GM12891 (cell line): Measurements from ENCODE around the gene CRISPLD2.
"Not testable (repeated sequence)": the region's sequence is repeated elsewhere in the genome, so short reads cannot be mapped to it uniquely, and the experiment has no call there.

Source experiments
- DNase-seq: peaks from one replicate; pipeline ENCODE4 v3.0.0; 2011; ENCODE audit warnings: low spot score; ENCODE audit not compliant: insufficient read length
- FAIRE-seq: peaks from 2 replicates; lab custom pipeline; 2011; peaks lifted over from hg19 to GRCh38; lab: Jason Lieb, UNC
- PAX5 ChIP-seq: IDR thresholded peaks from 2 replicates; pipeline ENCODE4 v1.6.1; 2011; ENCODE audit warnings: low read length, moderate library complexity, mild to moderate bottlenecking; ENCODE audit not compliant: insufficient read depth, severe bottlenecking
- POLR2A ChIP-seq: IDR thresholded peaks from 2 replicates; pipeline ENCODE4 v1.6.1; 2011; ENCODE audit warnings: low read depth, low read length, control low read depth
- POLR2AphosphoS5 ChIP-seq: IDR thresholded peaks from 2 replicates; pipeline ENCODE4 v1.6.1; 2011; ENCODE audit warnings: low read depth, low read length, control low read depth
- POU2F2 ChIP-seq: IDR thresholded peaks from 2 replicates; pipeline ENCODE4 v1.6.1; 2011; ENCODE audit warnings: low read depth, mild to moderate bottlenecking, control low read depth, low read length, moderate library complexity
- SPI1 ChIP-seq: IDR thresholded peaks from 2 replicates; pipeline ENCODE4 v1.6.1; 2011; ENCODE audit warnings: low read depth, low read length, control low read depth
- TAF1 ChIP-seq: IDR thresholded peaks from 2 replicates; pipeline ENCODE4 v1.6.1; 2011; ENCODE audit warnings: low read depth, low read length, control low read depth

CRISPLD2 gene

DNA sequence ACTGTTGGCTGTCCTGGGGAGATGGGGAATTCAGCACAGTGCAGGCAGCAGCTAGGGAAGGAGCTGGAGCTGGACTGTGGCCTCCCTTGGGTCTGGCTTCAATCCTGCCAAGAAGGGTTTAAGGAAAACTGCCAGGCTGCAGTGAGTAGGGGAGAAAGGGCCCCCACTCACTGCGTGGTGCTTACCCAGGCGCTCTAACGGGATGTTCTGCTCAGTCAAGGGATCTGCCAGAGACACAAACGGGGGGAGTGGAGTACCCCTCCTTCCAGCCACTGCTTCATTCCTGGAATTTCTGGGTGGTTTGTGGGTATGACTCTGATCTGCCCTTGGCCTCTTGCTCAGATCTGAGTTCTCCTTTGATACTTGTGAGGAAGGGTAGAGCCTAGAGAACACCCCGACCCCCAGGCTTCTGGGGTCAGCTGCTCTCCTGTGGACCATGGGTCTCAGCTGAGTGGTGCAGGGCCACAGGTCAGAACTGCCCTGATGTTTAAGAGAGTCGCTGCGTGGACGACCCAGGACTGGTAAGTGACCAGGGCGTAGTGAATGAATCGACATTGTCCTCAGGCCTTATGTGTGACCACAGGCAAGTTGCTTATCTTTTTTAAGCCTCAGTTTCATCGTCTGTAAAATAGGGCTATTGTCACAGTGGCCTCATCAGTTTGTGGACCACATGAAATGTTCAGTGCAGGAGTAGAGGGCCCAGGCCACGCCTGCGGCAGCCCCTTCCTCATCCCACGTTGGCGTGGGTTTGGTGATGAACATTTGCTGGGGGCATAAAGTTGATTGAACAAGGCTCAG lies 9.6 kb downstream of the CRISPLD2 start:
- TF ChIP-seq POLR2AphosphoS5: no peak
- TF ChIP-seq SPI1: no peak
- no peak for TF ChIP-seq POU2F2
- no peak for TF ChIP-seq POLR2A
- no peak for TF ChIP-seq TAF1
- TF ChIP-seq PAX5: no peak
- DNase-seq: no peak
- no peak for FAIRE-seq

DNA sequence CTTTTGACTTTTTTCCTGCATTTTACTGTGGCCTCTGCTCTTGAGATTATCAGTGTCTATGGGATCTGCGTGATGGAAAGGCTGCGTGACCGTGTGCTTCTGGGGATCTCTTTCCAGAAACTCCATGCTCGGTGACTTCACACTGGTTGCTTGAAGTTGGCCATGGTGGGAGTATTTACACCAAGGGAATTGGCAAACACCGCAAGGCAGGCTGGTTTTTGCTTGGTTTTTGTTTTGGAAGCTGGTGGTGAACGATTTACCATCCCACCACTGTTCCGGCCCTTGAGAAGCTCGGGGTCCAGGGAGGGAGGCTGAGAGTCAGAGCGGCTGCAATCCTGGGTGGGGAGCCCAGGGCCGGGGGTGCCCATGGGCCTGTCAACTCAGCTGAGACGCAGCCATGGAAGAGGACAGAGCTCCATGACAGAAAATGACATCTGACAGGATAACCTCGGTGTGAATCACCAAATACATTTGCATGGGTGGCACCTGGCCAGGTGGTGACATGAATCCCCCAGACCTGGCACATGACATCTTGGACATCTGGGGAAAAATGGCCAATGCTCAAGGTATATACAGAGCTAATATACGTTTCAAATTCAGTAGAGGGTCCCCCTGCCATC lies 11.1 kb downstream of the CRISPLD2 start:
- TF ChIP-seq TAF1 (no peak), POLR2A (no peak), POU2F2 (no peak), PAX5 (no peak), POLR2AphosphoS5 (no peak), SPI1 (no peak)
- FAIRE-seq (no peak), DNase-seq (no peak)

DNA sequence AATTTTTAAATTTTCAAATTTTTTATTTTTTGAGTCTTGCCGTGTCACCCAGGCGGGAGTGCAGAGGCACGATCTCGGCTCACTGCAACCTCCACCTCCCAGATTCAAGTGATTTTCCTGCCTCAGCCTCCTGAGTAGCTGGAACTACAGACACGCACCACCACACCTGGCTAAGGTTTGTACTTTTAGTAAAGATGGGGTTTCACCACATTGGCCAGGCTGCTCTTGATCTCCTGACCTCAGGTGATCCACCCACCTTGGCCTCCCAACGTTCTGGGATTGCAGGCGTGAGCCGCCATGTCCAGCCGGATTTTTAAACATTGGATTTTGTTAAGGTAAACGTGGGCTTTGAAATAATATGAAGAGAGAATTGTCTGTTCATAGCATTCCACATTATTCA lies 11.9 kb downstream of the CRISPLD2 start:
- DNase-seq, FAIRE-seq: not testable (repeated sequence)

DNA sequence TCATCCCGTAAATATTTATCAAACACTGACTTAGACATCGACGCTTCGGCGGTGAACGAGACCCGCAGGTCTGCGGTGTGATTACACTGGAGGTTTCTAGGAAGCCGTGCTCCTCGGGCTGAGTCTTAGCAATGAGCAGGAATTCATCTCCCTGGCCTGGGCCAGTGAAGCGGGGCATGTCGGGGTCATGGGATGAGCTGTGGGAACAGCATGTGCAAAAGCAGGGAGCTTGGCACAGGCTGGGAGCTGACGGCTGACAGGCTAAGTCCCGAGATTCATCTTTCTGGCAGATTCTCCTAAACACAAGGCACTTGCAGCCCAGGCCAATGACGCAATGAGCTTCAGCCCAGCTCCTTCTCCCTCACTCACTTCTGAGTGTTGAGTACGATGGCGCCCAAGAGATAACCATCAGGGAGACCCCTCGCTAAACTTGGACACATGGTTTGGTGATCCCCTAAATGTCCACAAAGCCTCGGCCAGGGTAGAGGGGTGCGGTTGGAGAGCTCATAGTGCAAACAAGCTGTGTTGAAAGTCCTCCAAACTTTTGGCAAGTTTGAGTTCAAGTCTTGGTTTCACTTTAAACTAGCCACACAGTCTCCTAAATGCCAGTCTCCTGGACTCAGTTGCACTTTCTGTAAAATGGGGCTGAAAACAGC lies 12.8 kb downstream of the CRISPLD2 start:
- no peak for TF ChIP-seq PAX5
- TF ChIP-seq SPI1: no peak
- TF ChIP-seq POU2F2: no peak
- TF ChIP-seq TAF1: no peak
- no peak for TF ChIP-seq POLR2A
- no peak for TF ChIP-seq POLR2AphosphoS5
- DNase-seq (no peak), FAIRE-seq (no peak)

DNA sequence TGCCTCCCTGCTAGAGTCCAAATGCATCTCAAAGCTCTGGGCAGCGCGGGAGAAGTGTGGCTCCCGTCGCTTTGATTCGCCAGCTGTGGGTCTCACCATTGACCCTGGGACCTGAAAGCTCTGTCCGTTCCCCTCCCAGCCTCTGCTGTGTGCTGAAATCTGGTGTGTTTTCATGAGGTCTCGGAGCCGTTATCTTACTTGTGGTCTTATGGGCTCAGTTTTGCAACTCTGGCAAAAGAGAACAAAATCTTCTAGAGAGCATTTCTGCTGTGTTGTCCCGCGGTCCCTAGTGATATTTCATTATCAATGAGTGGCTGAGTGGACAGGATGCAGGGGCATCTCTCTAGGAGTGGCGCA lies 13.3 kb downstream of the CRISPLD2 start:
- FAIRE-seq (no peak), DNase-seq (no peak)
- TF ChIP-seq POLR2A (no peak), SPI1 (no peak), POU2F2 (no peak), TAF1 (no peak), POLR2AphosphoS5 (no peak), PAX5 (no peak)

DNA sequence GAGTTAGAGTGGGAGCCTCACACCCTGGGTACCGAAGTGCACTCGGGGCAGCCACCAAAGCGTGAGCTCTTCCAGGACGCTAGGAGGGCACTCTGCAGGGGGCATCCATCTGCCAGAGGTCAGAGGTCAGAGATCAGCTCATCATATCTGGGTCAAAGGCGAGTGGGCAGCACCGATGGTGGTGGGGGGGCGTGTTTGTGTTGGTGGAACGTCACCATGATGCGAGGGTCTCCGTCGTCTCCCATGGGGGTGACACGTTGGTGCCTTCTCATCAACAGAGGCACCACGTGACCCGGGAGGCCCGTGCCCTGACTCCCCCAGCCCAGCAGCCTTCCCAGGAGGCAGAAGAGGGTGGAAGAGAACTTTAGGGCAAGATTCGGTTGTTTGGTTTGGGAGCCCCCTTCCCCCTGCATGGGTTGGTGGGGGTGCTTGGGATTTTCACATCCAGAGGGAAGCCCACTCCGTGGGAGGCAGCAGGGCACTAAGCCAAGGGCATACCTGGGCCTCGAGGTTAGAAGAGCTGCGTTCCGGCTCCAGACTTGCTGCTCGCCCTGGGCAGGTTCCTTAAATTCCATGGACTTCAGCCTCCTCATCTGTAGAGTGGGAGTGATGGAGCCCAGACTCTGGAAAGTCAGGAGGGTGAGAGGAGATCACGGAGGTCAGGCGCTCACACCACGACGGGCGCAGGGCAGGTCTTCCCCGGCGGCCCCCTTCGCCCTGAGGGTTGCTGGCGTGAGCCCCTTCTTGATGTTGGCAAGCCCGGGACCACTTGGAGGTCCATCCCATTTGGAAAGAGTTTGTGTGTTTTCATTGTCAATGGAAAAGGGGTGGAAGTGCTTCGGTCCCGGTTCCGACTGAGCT lies 14.0 kb downstream of the CRISPLD2 start:
- TF ChIP-seq POU2F2 (no peak), TAF1 (no peak), PAX5 (no peak), POLR2A (no peak)
- no peak for DNase-seq
- FAIRE-seq: no peak

DNA sequence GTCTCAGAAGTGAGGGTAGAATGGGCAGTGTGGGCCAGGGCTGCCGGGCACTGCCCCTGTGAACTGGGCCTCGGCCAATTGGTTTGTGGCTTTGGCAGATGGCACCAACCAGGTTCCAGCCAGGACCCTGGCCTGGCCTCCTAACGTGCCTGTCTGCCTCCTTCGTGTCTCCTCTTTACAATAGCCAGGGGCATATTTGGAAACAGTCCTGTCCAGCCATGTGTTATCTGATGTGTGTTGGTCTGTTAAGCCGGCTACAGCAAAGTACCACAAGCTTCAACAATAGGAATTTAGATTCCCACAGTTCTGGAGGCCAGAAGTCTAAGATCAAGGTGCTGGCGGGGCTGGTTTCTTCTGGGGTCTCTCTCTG lies 14.6 kb downstream of the CRISPLD2 start:
- no peak for DNase-seq
- FAIRE-seq: no peak
- no peak for TF ChIP-seq POLR2AphosphoS5
- no peak for TF ChIP-seq SPI1
- TF ChIP-seq POLR2A: no peak
- no peak for TF ChIP-seq PAX5
- TF ChIP-seq TAF1: no peak
- no peak for TF ChIP-seq POU2F2

DNA sequence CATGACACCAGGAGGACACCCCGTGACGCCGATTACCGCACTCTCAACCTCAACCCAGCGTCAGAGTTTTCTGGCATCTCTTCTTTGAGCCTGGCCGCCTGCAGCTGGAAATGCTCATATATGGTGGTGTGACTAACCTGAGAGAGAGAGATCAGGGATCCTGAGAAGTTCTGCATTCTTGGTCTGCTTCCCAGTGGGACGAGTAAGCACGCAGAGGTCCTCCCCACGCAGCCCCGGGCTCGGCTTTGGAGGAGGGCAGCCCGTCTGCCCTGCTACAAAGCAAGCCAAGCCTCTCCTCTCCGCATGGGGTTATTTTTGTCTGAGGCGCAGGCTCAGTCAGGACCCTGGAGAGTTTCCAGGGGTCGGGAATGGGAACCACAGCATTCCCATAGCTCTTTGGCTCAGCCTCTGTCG lies 16.5 kb downstream of the CRISPLD2 start:
- no peak for TF ChIP-seq POLR2AphosphoS5
- no peak for TF ChIP-seq TAF1
- TF ChIP-seq PAX5: no peak
- no peak for TF ChIP-seq POU2F2
- no peak for TF ChIP-seq SPI1
- TF ChIP-seq POLR2A: no peak
- DNase-seq (no peak), FAIRE-seq (no peak)

DNA sequence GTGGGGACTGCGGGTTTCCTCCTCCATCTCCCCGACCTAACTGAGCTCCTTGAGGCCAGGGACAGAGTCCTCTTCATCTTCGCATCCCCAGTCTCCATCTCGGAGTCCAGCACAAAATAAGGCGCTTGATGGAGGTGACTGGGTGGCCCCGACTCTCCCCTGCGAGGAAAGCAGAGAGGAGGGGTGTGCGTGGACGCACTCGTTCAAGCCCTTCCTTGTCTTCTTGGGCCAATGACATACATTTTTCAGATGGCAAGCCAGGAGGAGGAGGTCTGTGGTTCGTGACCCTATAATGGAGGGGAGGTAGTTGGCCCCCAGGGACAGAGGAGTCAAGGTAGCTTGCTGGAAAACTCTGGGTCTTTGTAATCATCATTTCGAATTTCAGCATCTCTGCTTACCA lies 17.2 kb downstream of the CRISPLD2 start:
- TF ChIP-seq POU2F2 (no peak), POLR2AphosphoS5 (no peak), TAF1 (no peak), PAX5 (no peak), POLR2A (no peak), SPI1 (no peak)
- DNase-seq (no peak), FAIRE-seq (no peak)
